Measurements from ENCODE around the gene MRPL38.
A peak's percentile ranks its signal among the peaks of the same experiment; 100 is the strongest.

- TF ChIP-seq GABPA (IDR thresholded peaks at IDR 0.05; ENCODE audit: low read depth) (no peak), CTCF (IDR thresholded peaks at IDR 0.05) (peak; percentile 21; the same call in 1 of the 2 replicates), POLR2AphosphoS5 (IDR thresholded peaks at IDR 0.05; ENCODE audit: low read depth, low read length) (peak; percentile 80; the same call in 1 of the 2 replicates), TAF1 (IDR thresholded peaks at IDR 0.05; ENCODE audit: borderline replicate concordance, low read depth, low read length) (no peak), RAD21 (IDR thresholded peaks at IDR 0.05; ENCODE audit: low read length) (no peak), MXI1 (IDR thresholded peaks at IDR 0.05; ENCODE audit: low read depth, low read length) (no peak), USF2 (IDR thresholded peaks at IDR 0.05; ENCODE audit: borderline replicate concordance, low read depth, low read length) (no peak), FOXM1 (IDR thresholded peaks at IDR 0.05; ENCODE audit: low read depth) (no peak), MEF2A (IDR thresholded peaks at IDR 0.05; ENCODE audit: borderline replicate concordance, low read depth) (no peak)
Observed at GRCh38 chr17:75876938-75877751, 27.5 kb downstream of the MRPL38 start.
